ENCODE results near the gene STK35. TPM values are rescaled to one million over a fixed set of nuclear protein-coding genes. Genes with fewer than 3 reads are reported as not detected.

STK35 gene
- total RNA-seq (10 to 100 TPM; 15.9 to 19.0 (median 18.2) TPM), polyA plus RNA-seq (1 to 10 TPM; 5.3 to 7.2 TPM), total RNA-seq (46.0 reads per million, percentile 69 among the genes with 10 or more reads in this experiment)

DNA sequence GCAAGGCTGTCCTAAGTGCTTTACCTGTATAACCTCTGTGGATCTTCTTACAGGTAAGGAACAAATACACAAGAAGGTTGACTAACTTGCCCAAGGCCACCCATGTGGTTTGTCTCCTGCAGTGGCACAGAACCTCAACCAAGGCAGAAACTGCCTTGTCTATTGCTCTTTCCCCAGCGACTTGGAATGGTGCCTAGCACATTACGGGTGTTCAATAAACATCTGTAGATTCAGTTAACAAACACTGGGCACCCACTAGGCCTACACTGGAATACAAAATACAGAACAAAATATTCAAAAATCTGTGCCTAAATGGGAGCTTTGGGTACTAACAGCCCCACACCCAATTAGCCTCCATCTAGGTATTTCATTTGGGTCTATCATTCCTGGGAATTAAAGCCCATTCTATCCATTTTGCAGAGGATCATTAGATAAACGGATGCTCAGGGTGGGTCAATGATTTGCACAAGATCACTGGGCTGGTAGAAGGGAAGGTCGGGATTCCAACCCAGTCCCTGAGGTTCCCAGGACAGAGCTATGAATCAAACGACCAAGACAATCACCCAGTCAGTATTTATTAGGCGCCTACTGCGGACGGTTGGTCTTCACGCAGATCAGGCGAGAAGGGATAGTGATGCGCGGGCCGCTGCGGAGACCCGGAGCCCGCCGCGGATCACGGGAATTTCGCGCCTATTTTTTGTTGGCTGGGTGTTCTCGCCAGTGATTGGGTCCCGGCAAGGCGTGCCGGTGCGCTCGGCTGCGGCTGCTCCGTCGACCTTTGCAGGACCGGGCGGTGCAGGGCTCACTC lies at the start of gene STK35:
Gene STK35 (plus strand): TSS at position 771 of the 808 bp plus-strand sequence. CDS start 55 bp downstream, outside the sequence.
- intact Hi-C loops (cut with micrococcal nuclease), result loop anchor here (5.0 to 10.0 kb wide), 7 partner anchors 94 to 1776 kb away; partner anchors contain the start of genes NSFL1C (in 2 of the 2), DNAAF9 (in 1 of the 2), FAM110A (in 1 of the 2) and FASTKD5 (in 1 of the 2)
- peaks cover 0 to 4% (median 0%) of the 10 kb centered on the region in 5 donors for H3K27me3 Mint-ChIP-seq
- Histone ChIP-seq H3K4me1 (ENCODE audit: control insufficient read depth in 2 of 2, insufficient read depth in 2 of 2, low read length in 2 of 2) (peaks cover 29 to 35% of the 10 kb centered on the region in 2 donors), H3K4me3 (ENCODE audit: low read length) (peak within 1 kb of the TSS; percentile 88), H3K36me3 (ENCODE audit: control insufficient read depth in 2 of 3, insufficient read depth in 3 of 3, low read length in 3 of 3) (peaks cover 0 to 18% (median 0%) of the 10 kb centered on the region in 3 experiments), H3K27ac (ENCODE audit: low read depth, low read length) (peak within 1 kb of the TSS; percentile 96), H3K27me3 (ENCODE audit: control insufficient read depth in 2 of 2, insufficient read depth in 2 of 2, low read length in 2 of 2) (no peaks in the 10 kb centered on the region), H3K9me3 (ENCODE audit: control insufficient read depth in 2 of 3, low read length in 3 of 3) (no peaks in the 10 kb centered on the region)
- DNase-seq (peak in 2 of 9 donors; percentile 9 to 75), ATAC-seq (peak; percentile 30)
- H3K9me3 Mint-ChIP-seq, result peaks cover 0 to 4% (median 0%) of the 10 kb centered on the region in 11 donors
- peak within 1 kb of the TSS; percentile 99 to 100 (median 100) for H3K27ac Mint-ChIP-seq
- ChIA-PET CTCF (no interaction called here), POLR2A (interaction anchor here (0.6 to 1.3 kb wide), 2 partner anchors 9 to 854 kb away, joined by 3 to 4 read pairs; no protein-coding TSS in a partner anchor)
- peak within 1 kb of the TSS; percentile 90 to 97 (median 96) for H3K4me3 Mint-ChIP-seq
- H3K4me1 Mint-ChIP-seq, result peaks cover 32 to 51% (median 37%) of the 10 kb centered on the region in 7 donors
- H3K36me3 Mint-ChIP-seq, result peaks cover 0 to 9% (median 8%) of the 10 kb centered on the region in 5 donors

DNA sequence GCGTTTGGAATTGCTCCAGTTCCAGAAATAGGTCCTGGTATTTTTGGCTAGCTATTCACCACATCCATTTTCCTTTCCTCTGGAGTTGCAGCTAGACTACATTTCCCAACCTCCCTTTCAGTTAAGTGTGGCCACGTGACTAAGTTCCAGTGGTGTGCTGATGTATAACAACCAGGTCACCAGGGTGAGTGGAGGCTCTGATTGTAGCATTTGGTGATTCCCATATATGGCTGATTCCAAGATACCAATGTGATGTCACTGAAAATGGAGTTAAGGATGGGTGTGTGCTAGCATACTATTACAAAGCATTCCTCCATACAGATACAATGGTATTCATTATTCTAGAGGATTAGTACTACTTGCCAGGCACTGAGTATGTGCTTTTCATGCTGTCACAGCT lies 49.7 kb upstream of the STK35 start:
- Mint-ChIP-seq H3K9me3 (peaks cover 0 to 20% (median 3%) of the 10 kb centered on the region in 11 donors), H3K36me3 (peaks cover 0 to 8% (median 0%) of the 10 kb centered on the region in 5 donors), H3K27ac (no peak overlapping the region), H3K27me3 (peaks cover 4 to 60% (median 56%) of the 10 kb centered on the region in 5 donors), H3K4me1 (no peaks in the 10 kb centered on the region), H3K4me3 (no peak overlapping the region)
- Histone ChIP-seq H3K4me1 (ENCODE audit: control insufficient read depth in 2 of 2, insufficient read depth in 2 of 2, low read length in 2 of 2) (no peaks in the 10 kb centered on the region), H3K27me3 (ENCODE audit: control insufficient read depth in 2 of 2, insufficient read depth in 2 of 2, low read length in 2 of 2) (no peaks in the 10 kb centered on the region), H3K36me3 (ENCODE audit: control insufficient read depth in 2 of 3, insufficient read depth in 3 of 3, low read length in 3 of 3) (no peaks in the 10 kb centered on the region), H3K9me3 (ENCODE audit: control insufficient read depth in 2 of 3, low read length in 3 of 3) (no peaks in the 10 kb centered on the region), H3K4me3 (ENCODE audit: low read length) (no peak overlapping the region), H3K27ac (ENCODE audit: low read depth, low read length) (no peak overlapping the region)
- DNase-seq (no peak), ATAC-seq (no peak)
- POLR2A ChIA-PET, result no interaction called here
- CTCF ChIA-PET, result no interaction called here
- intact Hi-C loops (cut with micrococcal nuclease), result no loop called here

DNA sequence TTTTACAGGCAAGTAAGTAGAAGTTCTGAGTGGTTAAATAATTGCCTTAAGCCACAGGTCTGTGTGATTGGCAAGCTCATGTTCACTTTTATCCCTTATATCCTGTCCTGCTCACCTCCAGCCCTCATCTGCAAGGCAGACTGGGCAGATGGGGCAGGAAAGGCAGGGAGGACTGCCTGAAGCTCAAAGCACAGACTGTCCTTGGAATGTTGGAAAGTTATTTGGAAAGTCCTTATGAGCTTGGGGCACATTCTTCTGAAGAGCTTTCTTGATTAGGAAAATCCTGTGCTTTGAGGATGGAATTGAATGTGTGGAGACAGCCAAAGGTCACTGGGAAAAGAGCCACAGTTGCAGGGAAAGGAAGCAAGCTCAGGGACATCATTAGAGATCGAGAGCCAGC lies 48.9 kb upstream of the STK35 start:
- Histone ChIP-seq H3K4me1 (ENCODE audit: control insufficient read depth in 2 of 2, insufficient read depth in 2 of 2, low read length in 2 of 2) (no peaks in the 10 kb centered on the region), H3K27me3 (ENCODE audit: control insufficient read depth in 2 of 2, insufficient read depth in 2 of 2, low read length in 2 of 2) (no peaks in the 10 kb centered on the region), H3K4me3 (ENCODE audit: low read length) (no peak overlapping the region), H3K27ac (ENCODE audit: low read depth, low read length) (no peak overlapping the region), H3K9me3 (ENCODE audit: control insufficient read depth in 2 of 3, low read length in 3 of 3) (no peaks in the 10 kb centered on the region), H3K36me3 (ENCODE audit: control insufficient read depth in 2 of 3, insufficient read depth in 3 of 3, low read length in 3 of 3) (no peaks in the 10 kb centered on the region)
- H3K27me3 Mint-ChIP-seq, result peaks cover 10 to 68% (median 60%) of the 10 kb centered on the region in 5 donors
- ATAC-seq (no peak), DNase-seq (no peak)
- ChIA-PET POLR2A (no interaction called here), CTCF (no interaction called here)
- H3K27ac Mint-ChIP-seq, result no peak overlapping the region
- H3K4me3 Mint-ChIP-seq, result no peak overlapping the region
- peaks cover 0 to 8% (median 0%) of the 10 kb centered on the region in 5 donors for H3K36me3 Mint-ChIP-seq
- H3K4me1 Mint-ChIP-seq, result no peaks in the 10 kb centered on the region
- peaks cover 1 to 28% (median 5%) of the 10 kb centered on the region in 11 donors for H3K9me3 Mint-ChIP-seq
- intact Hi-C loops (cut with micrococcal nuclease), result no loop called here

DNA sequence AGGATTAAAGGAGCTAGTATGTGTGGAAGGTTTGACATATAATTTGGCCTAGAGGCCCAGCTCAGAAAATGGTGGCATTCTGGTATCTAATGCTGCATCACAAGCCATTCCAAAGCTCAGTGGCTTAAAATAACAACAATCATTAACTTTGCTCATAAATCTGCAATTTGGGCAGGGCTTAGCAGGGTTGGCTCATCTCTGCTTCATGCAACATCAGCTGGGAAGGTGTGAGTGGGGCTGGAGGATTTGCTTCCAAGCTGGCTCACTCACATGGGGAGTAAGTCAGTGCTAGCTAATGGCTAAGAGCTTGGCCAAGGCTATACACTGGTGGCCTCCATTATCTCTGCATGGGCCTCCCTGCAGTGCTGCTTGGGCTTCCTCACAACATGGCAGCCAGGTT lies 48.0 kb upstream of the STK35 start:
- Mint-ChIP-seq H3K27ac (no peak overlapping the region), H3K4me3 (no peak overlapping the region), H3K4me1 (no peaks in the 10 kb centered on the region), H3K27me3 (peaks cover 9 to 75% (median 62%) of the 10 kb centered on the region in 5 donors), H3K36me3 (peaks cover 0 to 8% (median 0%) of the 10 kb centered on the region in 5 donors), H3K9me3 (peaks cover 3 to 36% (median 10%) of the 10 kb centered on the region in 11 donors)
- Histone ChIP-seq H3K27me3 (ENCODE audit: control insufficient read depth in 2 of 2, insufficient read depth in 2 of 2, low read length in 2 of 2) (no peaks in the 10 kb centered on the region), H3K4me1 (ENCODE audit: control insufficient read depth in 2 of 2, insufficient read depth in 2 of 2, low read length in 2 of 2) (no peaks in the 10 kb centered on the region), H3K4me3 (ENCODE audit: low read length) (no peak overlapping the region), H3K9me3 (ENCODE audit: control insufficient read depth in 2 of 3, low read length in 3 of 3) (no peaks in the 10 kb centered on the region), H3K27ac (ENCODE audit: low read depth, low read length) (no peak overlapping the region), H3K36me3 (ENCODE audit: control insufficient read depth in 2 of 3, insufficient read depth in 3 of 3, low read length in 3 of 3) (no peaks in the 10 kb centered on the region)
- DNase-seq, result no peak
- ChIA-PET POLR2A (no interaction called here), CTCF (no interaction called here)
- ATAC-seq, result no peak
- intact Hi-C loops (cut with micrococcal nuclease), result no loop called here

DNA sequence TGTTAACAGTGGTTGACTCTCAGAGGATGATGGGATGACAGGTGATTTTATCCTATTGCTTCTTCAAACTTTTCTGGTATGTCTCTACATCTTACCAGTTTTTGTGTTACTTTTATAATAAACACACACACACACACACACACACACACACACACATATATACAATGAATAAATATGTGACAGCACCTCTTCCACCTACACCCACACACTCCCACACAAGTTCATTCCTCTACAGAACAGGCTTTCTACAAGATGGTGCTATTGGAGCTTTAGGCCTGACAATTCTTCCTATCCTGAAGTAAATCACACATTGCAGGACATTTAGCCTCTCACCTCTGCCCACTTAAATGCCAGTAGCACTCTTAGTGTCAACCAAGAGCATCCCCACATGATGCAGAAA lies 46.7 kb upstream of the STK35 start:
- H3K36me3 ChIP-seq (ENCODE audit: control insufficient read depth in 2 of 3, insufficient read depth in 3 of 3, low read length in 3 of 3), result no peaks in the 10 kb centered on the region
- intact Hi-C loops (cut with micrococcal nuclease), result no loop called here
- H3K27me3 Mint-ChIP-seq, result peaks cover 9 to 76% (median 69%) of the 10 kb centered on the region in 5 donors
- H3K9me3 Mint-ChIP-seq, result peaks cover 3 to 40% (median 15%) of the 10 kb centered on the region in 11 donors
- H3K4me3 Mint-ChIP-seq, result no peak overlapping the region
- ATAC-seq (no peak), DNase-seq (no peak)
- ChIA-PET POLR2A (interaction anchor here (0.6 kb wide), 1 partner anchor 86 kb away, joined by 3 read pairs; no protein-coding TSS in a partner anchor), CTCF (no interaction called here)
- no peaks in the 10 kb centered on the region for H3K4me1 Mint-ChIP-seq
- H3K27ac Mint-ChIP-seq, result no peak overlapping the region
- no peaks in the 10 kb centered on the region for H3K9me3 ChIP-seq (ENCODE audit: control insufficient read depth in 2 of 3, low read length in 3 of 3)
- H3K4me3 ChIP-seq (ENCODE audit: low read length), result no peak overlapping the region
- H3K27ac ChIP-seq (ENCODE audit: low read depth, low read length), result no peak overlapping the region
- H3K36me3 Mint-ChIP-seq, result peaks cover 0 to 8% (median 0%) of the 10 kb centered on the region in 5 donors
- H3K27me3 ChIP-seq (ENCODE audit: control insufficient read depth in 2 of 2, insufficient read depth in 2 of 2, low read length in 2 of 2), result no peaks in the 10 kb centered on the region
- no peaks in the 10 kb centered on the region for H3K4me1 ChIP-seq (ENCODE audit: control insufficient read depth in 2 of 2, insufficient read depth in 2 of 2, low read length in 2 of 2)

DNA sequence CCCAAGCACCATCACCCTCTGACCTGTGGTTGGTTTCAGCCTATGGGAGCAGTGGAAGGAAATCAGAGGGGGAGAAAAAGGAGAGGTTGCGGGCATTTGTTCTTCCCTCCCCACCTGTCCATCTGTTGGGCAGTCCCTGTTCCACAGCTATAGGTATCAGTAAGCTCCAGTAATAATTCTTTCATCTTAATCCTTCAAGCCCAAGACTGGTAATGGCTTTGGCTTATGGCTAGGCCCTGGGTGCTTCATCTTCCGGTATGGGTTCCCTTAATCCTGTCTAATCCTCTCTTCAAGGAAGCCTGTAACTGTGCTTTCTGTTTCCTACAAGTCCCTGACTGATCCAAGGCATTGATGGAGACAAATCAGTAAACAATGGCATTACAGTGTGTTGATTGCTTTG lies 42.2 kb upstream of the STK35 start:
- Histone ChIP-seq H3K9me3 (ENCODE audit: control insufficient read depth in 2 of 3, low read length in 3 of 3) (no peaks in the 10 kb centered on the region), H3K27me3 (ENCODE audit: control insufficient read depth in 2 of 2, insufficient read depth in 2 of 2, low read length in 2 of 2) (no peaks in the 10 kb centered on the region), H3K4me3 (ENCODE audit: low read length) (no peak overlapping the region), H3K27ac (ENCODE audit: low read depth, low read length) (no peak overlapping the region), H3K36me3 (ENCODE audit: control insufficient read depth in 2 of 3, insufficient read depth in 3 of 3, low read length in 3 of 3) (no peaks in the 10 kb centered on the region), H3K4me1 (ENCODE audit: control insufficient read depth in 2 of 2, insufficient read depth in 2 of 2, low read length in 2 of 2) (no peaks in the 10 kb centered on the region)
- DNase-seq (no peak), ATAC-seq (no peak)
- Mint-ChIP-seq H3K4me3 (no peak overlapping the region), H3K27ac (no peak overlapping the region), H3K36me3 (peaks cover 0 to 5% (median 0%) of the 10 kb centered on the region in 5 donors), H3K9me3 (peaks cover 0 to 23% (median 11%) of the 10 kb centered on the region in 11 donors), H3K27me3 (peaks cover 9 to 52% (median 46%) of the 10 kb centered on the region in 5 donors), H3K4me1 (no peaks in the 10 kb centered on the region)
- POLR2A ChIA-PET, result no interaction called here
- CTCF ChIA-PET, result no interaction called here
- intact Hi-C loops (cut with micrococcal nuclease), result no loop called here
